H1 (cell line): ENCODE data around the gene CCL17.

ENCODE experiments used
- PHF8 ChIP-seq: fragments of 200-600 bp; sonication (generic); conservative IDR thresholded peaks from 2 replicates; pipeline ENCODE4 v1.7.1; 2012; ENCODE audit warnings: low read depth, mild to moderate bottlenecking, inconsistent platforms, low read length, moderate library complexity
- ZNF274 ChIP-seq: IDR thresholded peaks from 2 replicates; pipeline ENCODE4 v1.7.0; 2012; ENCODE audit warnings: low read length, borderline replicate concordance; ENCODE audit errors: extremely low read depth

DNA sequence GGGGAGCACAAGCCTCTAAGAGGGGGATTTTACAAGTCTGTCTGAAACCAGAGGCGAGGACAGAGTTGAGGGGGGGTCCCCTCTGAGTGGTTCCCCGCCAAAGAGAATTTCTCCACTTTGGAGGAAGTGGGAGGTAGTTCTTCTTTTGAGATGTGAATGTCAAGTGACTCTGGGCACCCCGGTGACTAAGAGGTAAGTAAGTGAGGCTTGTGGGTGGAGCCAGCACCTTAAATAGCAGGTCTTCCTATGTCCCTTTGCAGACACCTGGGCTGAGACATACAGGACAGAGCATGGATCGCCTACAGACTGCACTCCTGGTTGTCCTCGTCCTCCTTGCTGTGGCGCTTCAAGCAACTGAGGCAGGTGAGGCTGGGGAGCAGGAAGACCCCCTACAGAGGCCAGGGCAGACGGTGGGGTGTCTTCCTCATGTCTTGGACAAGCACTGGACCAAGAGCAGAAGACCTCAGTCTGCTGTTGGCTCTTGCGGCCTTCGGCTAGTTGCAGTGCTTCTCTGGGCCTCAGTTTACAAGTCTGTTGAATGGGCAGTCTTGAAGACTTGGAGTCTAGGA, 46.0 kb upstream of the CCL17 start, which contains the start of gene CCL22:
- TF ChIP-seq ZNF274 (no peak), PHF8 (no peak)
